ENCODE measurements around the gene ADORA1.

The ADORA1 gene

GRCh38 chr1:203175827-203176241 lies 48.3 kb downstream of the ADORA1 start:
- no peak for DNase-seq

GRCh38 chr1:203176273-203177035 lies 48.9 kb downstream of the ADORA1 start:
- DNase-seq = no peak

GRCh38 chr1:203177036-203177405 lies 49.5 kb downstream of the ADORA1 start:
- DNase-seq = no peak

GRCh38 chr1:203177470-203178039 lies 50.0 kb downstream of the ADORA1 start:
- DNase-seq = no peak

GRCh38 chr1:203178083-203178482 lies 50.6 kb downstream of the ADORA1 start:
- DNase-seq = no peak

DNA sequence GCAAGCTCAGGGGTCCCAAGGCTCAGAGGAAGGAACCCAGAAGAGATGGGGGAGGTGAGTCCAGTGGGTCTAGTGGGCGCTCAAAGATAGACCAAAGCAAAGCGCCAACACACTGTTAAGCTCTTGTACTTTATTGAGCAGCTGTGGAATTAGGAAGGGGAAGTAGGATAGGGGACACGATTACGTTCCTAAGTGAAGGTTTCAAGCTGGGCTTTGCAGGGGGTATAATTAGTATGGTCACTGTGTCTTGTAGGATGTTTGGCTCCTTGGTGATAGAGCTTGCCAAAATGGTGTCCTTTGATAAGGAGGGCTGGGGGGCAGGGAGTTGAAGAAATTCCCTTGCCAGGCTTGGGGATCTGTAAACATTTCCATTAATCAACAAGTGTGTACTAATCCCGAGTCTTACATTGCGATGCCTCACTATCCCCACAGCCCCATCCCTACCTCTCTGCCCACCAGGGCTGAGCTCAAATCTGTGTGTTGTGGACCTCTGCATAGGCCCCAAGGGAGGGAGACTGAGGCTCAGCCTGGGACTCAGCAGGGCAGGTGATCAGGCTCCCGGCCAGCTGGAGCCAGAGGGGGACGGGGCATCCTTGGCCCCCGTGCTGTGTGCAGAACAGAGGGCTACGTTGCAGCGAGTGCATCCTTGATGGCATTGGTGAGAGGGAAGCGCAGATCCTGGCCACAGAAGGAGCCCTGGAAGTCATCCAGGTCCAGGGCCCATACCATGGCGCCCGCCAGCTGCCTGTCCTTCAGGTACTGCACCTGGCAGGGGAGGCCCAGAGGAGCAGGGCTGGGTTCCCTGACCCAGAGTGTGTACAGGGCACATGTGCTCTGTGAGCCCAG lies 51.5 kb downstream of the ADORA1 start:
- no peak for DNase-seq

GRCh38 chr1:203179667-203180005 lies 52.1 kb downstream of the ADORA1 start:
- no peak for DNase-seq

- no peak for DNase-seq
These were observed 53.2 kb downstream of the ADORA1 start for GRCh38 chr1:203180611-203181330.

DNA sequence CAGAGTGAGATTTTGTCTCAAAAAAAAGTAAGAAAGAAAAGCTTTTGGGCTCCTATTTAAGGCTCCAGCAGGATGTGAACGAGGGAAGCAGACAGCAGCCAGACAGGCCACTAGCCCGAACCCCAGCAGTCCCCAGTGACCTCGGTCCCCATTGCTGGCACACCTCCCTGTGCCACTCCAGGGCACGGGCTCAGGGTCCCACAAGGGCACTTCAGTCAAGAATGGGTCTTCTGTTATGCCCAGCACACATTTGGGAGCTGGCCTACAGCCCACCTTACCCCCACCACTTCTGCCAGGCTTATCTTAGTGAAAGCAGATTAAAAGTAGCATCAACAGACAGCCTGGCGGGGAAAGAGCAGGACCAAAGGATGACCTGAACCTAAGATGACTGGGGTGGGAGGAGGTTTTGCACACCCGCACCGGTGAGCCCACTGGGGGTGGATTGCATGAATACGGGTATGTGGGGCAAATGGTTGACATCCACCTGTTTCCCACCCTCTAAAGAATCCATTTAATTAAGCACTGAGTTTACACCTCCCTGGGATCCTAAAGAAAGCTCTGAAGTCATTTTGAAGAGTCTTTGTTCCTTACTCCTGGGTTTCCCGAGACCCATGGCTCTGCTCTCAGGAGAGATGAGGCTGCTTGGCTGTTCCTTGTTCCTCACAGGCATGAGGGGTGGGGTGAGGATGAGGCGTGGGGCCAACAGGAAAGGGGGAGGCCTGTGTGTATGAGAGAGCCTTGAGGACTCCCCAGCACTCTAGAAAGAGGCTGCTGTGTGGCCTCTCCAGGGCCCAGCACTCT lies 54.3 kb downstream of the ADORA1 start:
- no peak for DNase-seq

DNA sequence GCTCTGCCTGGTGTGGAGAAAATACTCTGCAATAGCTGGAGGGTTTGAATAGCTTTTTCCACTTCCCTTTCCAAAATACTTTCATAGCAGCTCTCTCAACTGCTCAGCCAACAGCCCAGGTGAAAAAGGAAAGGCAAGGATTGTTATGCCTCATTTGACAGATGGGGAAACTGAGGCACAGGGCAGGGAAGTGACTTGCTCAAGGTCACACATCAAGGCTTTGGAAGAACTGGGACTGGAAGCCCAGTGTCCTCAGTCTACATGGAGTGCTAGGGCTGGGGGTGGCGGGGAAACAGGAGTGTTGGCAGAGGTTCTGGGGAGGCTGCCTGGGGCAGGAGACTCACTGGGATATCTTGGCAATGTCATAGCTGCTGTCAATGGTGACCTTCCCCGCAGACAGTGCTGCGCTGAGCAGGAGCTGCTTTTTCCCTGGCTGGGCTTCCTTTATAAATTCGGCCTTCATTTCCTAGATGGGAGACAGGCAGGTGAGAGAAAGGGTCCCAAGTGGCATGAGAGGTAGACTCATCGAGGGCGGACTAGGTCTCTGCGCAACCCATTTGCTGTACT lies 54.9 kb downstream of the ADORA1 start:
- DNase-seq = no peak

GRCh38 chr1:203183828-203184227 lies 56.3 kb downstream of the ADORA1 start:
- no peak for DNase-seq

GRCh38 chr1:203184467-203184866 lies 56.9 kb downstream of the ADORA1 start:
- no peak for DNase-seq

GRCh38 chr1:203185061-203185461 lies 57.5 kb downstream of the ADORA1 start:
- DNase-seq = no peak

DNA sequence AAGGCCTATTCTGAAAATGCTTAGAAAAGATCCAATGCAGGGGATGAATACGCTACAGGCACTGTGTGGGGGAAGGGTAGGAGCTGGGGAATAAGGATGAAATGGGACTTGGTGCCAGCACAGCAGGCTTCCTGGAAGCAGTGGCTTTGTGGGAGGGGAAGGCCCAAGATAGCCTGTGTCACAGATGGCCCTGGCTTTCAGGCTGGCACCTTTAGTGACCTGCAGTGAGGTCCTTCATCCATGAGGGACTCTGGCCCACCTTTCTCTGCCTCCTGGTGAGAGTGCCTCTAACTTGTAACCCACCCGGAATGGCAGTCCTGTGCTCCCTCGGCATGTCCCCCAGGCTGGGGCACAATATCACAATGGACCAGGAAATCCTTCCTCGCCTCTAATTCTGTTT lies 58.1 kb downstream of the ADORA1 start:
- DNase-seq = no peak

DNA sequence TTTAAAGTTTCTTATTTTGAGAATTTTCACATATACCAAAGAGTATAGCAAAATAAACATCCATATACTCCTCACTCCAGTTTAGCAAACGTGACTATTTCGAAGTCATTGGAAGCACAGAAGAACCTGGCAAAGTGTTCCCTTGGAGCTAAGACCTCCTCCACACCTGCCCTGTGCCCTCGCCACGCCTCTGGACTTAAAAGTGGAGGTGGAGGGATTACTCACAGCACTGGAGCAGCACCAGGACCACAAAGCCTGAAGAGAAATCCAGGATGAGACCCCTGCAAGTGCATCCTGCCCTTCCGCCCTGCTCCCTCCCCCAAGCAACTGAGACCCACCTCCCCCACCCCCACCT lies 58.5 kb downstream of the ADORA1 start:
- DNase-seq = no peak

DNA sequence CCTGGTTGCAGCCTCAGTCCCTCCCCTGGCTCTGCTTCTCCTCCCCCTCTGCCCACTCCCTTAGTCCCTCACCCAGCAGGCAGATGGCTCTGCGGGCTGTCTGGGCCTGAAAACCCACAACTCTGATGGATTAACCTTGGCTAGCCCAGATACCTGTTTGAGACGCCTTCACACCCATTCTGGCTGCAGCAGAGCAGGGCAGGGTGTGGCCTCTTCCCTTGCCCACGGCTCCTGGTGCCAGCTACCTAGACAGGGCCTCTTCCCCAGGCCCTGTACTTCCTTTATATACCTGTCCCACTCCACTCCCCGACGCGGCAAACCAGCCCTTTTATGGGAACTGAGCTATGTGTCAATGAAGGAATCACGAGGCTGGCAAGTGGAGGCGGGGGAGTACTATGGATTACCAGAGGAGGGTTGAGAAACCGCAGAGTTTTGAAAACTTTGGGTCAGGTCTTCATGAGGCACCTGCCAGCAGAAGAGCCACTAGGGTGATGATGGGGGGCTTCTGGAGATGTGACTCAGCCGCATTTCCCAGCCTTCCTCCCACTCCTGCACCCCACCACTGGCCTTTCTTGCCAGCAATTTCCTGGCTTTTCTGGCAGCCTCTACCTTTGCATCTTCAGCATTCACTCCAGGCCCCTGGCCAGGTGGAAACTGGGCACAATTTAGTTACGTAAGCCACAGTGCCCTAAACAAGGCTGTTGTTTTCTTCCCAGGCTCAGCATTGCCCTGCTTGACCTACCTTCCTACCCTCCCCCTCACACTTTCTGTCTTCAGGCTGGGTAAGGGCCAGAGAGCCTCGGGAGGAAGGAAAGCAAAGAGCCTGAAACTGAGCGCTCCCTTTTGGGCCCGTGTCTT lies 59.1 kb downstream of the ADORA1 start, which contains the start of gene CHI3L1:
CHI3L1 (minus strand) TSS at position 259 of the 858 bp plus-strand sequence; CDS start at position 178, 81 bp downstream.
- DNase-seq = no peak

GRCh38 chr1:203187304-203187685 lies 59.8 kb downstream of the ADORA1 start:
- no peak for DNase-seq

DNA sequence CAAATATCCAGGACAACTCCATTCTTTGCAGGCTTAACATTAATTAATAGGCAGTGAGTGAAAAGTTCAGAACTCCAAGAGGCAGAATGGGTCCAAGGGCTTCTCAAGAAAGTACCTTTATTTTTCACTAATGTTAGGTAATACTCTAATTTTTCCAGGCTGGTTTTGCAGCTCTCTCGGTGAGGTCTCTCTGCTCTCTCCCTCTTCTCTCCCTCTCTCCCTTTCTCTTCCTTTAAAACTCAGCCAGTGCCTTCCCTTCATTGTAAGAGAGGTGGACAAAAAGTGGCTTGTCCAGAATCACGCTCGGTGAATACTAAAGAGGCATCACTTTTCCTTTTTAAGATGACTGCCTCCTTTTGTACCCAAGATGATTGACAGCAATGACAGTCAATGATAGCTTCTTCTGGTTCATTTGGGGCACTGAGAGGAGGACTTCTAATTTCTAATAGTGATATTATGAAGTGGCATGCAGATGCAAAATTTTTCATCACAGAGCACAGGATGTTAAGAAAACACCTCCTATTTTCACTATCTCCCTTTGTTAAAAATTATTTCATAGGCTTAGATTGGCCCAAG lies 60.3 kb downstream of the ADORA1 start:
- DNase-seq = no peak

DNA sequence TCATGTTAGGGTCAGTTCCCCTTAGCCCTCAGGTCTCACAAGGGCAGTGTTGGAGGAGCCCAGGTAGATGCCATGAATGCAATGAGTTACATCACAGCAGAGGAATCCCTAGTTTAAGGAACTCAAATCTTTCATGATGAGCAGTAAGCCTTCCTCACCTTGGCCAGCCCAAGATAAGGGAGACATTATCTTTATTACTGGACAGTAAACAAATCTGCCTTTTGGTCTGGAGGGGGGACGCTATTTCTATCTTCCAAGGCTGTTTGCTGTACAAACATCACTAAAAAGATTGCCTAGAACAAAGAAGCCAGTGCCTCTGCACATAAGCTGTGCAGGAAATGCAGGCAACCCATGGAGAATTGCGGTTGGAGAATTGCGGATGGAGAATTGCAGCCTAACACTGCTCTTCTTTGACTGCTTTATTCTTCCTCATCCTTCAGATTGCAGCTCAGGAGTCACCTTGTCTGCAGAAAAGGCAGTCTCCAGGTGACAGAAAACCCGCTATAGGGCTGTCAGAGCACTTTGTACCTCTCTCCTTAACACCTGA lies 61.2 kb downstream of the ADORA1 start:
- DNase-seq = no peak

- no peak for DNase-seq
These were observed 62.4 kb downstream of the ADORA1 start for GRCh38 chr1:203189951-203190352.
